Measurements from ENCODE around the gene AMOTL1. TPM values are rescaled to one million over a fixed set of nuclear protein-coding genes. Genes with fewer than 3 reads are reported as not detected.

AMOTL1 gene
- total and polyA plus RNA-seq, 2 donors (not counting 3 experiments of a cell fraction or from before 2014, with no cell fraction given) = 12.5 to 37.8 TPM

GRCh38 chr11:94770563-94771120, 2.5 kb downstream of the AMOTL1 start:
- CTCF ChIA-PET = interaction anchor here (1.0 to 6.0 kb wide), 3 partner anchors 29 to 127 kb away, joined by 4 to 28 read pairs (median 4); no protein-coding TSS in a partner anchor

More at GRCh38 chr11:94770563-94771120, 2.5 kb downstream of the AMOTL1 start:
- Histone ChIP-seq H3K9me1 (replicated peaks; ENCODE audit: control insufficient read depth, extremely low read depth, insufficient read depth, low read length) (no peaks in the 10 kb centered on the region), H2AFZ (ENCODE audit: low read depth, low read length) (no peak overlapping the region), H3K36me3 (ENCODE audit: control insufficient read depth in 2 of 2, extremely low read depth in 1 of 2, insufficient read depth in 2 of 2, low read length in 2 of 2) (no peaks in the 10 kb centered on the region), H3K27ac (ENCODE audit: insufficient read depth, low read depth, low read length) (no peak overlapping the region), H3K4me1 (ENCODE audit: control insufficient read depth, extremely low read depth, insufficient read depth, low read length) (peaks cover 19% of the 10 kb centered on the region), H3K27me3 (ENCODE audit: control insufficient read depth in 2 of 2, insufficient read depth in 2 of 2, low read length in 2 of 2) (no peaks in the 10 kb centered on the region), H3K4me2 (ENCODE audit: insufficient read depth, low read length) (peak overlapping the region; percentile 84), H3K4me3 (replicated peaks in 1 of 3; ENCODE audit: insufficient read depth in 1 of 3, low read depth in 1 of 3, low read length in 3 of 3) (no peak overlapping the region), H3K79me2 (ENCODE audit: control insufficient read depth, insufficient read depth, low read length) (peaks cover 68% of the 10 kb centered on the region), H4K20me1 (replicated peaks; ENCODE audit: control insufficient read depth, extremely low read depth, insufficient read depth, low read length) (peaks cover 5% of the 10 kb centered on the region), H3K9ac (replicated peaks; ENCODE audit: extremely low read depth, insufficient read depth, low read length) (no peak overlapping the region), H3K9me3 (replicated peaks; ENCODE audit: control insufficient read depth, insufficient read depth, low read length) (no peaks in the 10 kb centered on the region)
- TF ChIP-seq CTCF (IDR thresholded peaks at IDR 0.05; ENCODE audit: extremely low read depth in 1 of 2, insufficient read depth in 1 of 2, low read depth in 1 of 2, low read length in 2 of 2) = no peak
- no peak for TF ChIP-seq FOS (IDR thresholded peaks at IDR 0.05; ENCODE audit: borderline replicate concordance, insufficient read depth, low read length)
- TF ChIP-seq EZH2 (IDR thresholded peaks at IDR 0.05; ENCODE audit: borderline replicate concordance, low read depth, low read length, severe bottlenecking) = no peak
- TF ChIP-seq MYC (IDR thresholded peaks at IDR 0.05; ENCODE audit: low read depth, low read length) = no peak
- TF ChIP-seq POLR2A (IDR thresholded peaks at IDR 0.05; ENCODE audit: low read depth, low read length) = no peak
- TF ChIP-seq POLR2AphosphoS5 (IDR thresholded peaks at IDR 0.05; ENCODE audit: insufficient read depth, low read depth, low read length) = no peak
- TF ChIP-seq MAX (IDR thresholded peaks at IDR 0.05; ENCODE audit: insufficient read depth, insufficient read length) = no peak
- no peak for TF ChIP-seq JUN (IDR thresholded peaks at IDR 0.05; ENCODE audit: borderline replicate concordance, insufficient read depth, insufficient read length, low read depth)
- TF ChIP-seq GATA2 (IDR thresholded peaks at IDR 0.05; ENCODE audit: insufficient read depth, insufficient read length, low read depth, low read length) = no peak
- POLR2A ChIA-PET = no interaction called here
- intact Hi-C loops (cut with micrococcal nuclease) = no loop called here
- DNase-seq (ENCODE audit: low read depth, low spot score) = no peak
- dilution Hi-C loops (cut with MboI; ENCODE audit: extremely low pct_ligation_motif_present, low sequenced_read_pairs) = no loop called here
- BruUV-seq (replicated peaks) = no TSS peak
- no peak for FAIRE-seq

Data from endothelial cell of umbilical vein (primary cell).